Left renal cortex interstitium (tissue), 4 donors: Measurements from ENCODE around the gene DAAM2. TPM values are rescaled to one million over a fixed set of nuclear protein-coding genes. Genes with fewer than 3 reads are reported as not detected.

Source experiments
- DNase-seq, 4 donors: peaks; one replicate each; pipeline ENCODE4 v3.0.0-alpha.2; 2013; ENCODE audit warnings: low read depth in 4 of 4, low spot score in 2 of 4, missing footprints in 1 of 4
- polyA plus RNA-seq, 4 donors: library from polyadenylated mRNA; unstranded; fragments of 120-200 nt; gene quantifications; one replicate each; pipeline ENCODE4 v1.2.1, GENCODE V29; 2013; ENCODE audit not compliant: insufficient read length in 4 of 4

Gene DAAM2
- polyA plus RNA-seq = 10 to 100 TPM; 27.2 to 29.0 (median 28.2) TPM

DNA sequence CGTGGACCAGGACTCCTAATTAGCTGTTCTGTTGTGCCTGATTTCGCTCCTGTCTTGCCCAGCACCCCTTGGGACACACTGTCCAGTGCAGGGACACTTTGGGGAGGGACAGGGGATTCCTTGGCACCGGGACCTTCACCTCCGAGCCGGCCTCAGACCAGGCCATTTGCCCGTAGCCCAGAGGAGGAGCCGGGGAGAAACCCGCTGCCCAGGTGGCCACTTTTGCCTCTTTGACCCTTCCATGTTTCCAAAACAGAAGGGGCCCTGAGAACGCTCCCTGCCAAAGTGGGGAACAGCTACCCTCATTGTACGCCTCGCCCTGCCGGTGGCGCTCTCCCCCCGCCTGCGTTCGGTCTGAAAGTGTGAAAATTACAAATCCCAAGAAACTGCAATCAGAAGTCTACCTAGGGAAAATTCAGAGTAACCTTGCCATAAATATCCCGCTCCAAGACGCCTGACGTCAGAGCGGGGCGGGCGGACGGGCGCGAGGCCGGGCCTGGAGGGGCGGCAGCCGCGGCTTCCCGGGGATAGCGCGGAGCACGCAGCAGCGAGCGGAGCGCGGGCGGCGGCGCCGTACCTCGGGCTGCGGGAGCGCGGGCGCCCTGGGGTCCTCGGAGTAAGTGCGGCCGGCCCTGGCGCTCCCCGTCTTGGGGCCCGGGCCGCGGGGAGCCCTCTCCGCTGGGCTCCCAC is at the start of gene DAAM2:
Gene DAAM2 (plus strand): TSS at position 527 of the 690 bp plus-strand sequence. CDS start 63,927 bp downstream, outside the sequence.
- no peak for DNase-seq

DNA sequence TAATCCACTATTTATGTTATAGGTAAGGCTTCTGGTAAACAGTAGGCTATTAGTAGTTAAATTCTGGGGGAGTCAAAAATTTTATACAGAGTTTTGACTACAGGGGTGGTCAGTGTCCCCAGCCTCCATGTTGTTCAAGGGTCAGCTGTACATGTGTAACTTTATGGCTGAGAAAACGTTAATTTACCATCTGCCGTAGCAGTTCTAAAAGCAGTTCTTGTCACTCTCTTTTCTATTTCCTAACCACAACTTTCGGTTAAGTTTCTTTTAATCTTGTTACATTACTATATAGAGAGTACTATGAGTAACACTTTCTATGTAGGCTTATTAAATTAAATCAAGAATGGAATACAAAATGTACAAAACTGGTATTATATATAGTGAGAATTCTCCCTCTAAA is 45.4 kb upstream of the DAAM2 start:
- DNase-seq = no peak

DNA sequence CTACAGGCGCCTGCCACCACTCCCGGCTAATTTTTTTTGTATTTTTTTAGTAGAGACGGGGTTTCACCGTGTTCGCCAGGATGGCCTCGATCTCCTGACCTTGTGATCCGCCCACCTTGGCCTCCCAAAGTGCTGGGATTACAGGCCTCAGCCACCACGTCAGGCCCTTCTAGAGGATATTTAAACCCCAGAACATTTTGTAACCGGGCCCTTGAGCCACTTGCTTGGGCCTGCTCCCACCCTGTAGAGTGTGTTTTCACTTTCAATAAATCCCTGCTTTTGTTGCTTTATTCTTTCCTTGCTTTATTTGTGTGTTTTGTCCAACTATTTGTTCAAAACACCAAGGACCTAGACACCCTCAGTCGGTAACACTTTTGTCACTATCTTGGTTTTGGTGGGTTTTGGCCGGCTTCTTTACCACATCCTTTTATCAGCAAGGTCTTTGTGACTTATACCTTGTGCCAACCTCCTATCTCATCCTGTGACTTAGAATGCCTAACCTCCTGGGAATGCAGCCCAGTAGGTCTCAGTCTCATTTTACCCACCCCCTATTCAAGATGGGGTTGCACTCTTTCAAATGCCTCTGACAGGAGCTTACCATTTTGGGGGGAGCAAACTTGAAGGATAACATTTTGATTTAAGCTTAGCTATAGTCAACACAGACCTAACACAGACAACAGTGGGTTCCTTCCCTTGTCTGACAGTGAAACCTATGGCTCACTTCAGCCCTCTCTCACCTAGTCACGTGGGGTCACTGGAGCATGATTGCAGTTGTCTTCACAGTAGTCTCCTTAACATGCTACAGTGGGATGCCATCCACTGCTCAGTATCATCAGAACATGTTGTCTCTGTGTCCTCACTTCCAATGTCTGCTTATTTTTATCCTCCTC is 39.1 kb upstream of the DAAM2 start:
- DNase-seq = no peak

DNA sequence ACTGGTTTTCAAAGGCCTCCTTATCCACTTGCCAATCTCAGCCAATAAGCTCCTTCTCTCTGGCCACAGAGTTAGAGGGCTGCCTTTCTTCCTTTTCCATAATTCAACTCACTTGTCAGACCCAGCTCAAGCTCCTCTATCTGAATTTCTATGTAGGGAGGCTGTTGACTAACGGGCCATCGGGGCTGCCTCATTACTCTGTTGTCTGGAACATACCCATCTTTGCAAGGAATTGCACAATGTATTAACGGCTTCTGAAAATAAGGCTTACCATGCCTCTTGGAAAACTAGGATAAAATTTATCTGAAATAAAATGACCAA is 38.5 kb upstream of the DAAM2 start:
- no peak for DNase-seq

DNA sequence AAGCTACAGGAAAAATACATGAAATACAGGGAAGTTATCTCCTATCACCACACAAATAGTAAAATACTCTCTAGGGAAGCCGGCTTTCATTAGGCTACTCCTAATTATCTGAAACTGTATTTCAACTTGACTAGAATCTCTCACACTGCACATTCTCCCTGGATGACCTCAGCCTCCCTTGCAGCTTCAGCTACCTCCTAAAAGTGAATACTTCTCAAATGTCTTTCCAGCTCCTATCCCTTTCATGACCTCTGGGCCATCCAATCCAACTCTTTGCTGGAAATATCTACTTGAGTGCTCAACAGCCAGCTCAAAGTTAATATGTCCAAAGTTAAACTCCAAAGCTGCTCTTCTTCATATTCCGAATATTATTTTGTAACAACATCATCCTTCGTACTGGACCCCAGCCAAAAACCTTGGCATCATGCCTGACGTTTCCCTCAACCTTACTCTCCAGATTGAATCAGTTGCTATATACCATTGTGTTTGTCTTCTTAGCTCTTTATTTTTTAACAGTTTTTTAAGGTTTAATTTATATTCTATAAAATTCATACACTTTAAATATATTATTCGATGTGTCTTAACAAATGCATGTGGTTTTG is 37.6 kb upstream of the DAAM2 start:
- no peak for DNase-seq

DNA sequence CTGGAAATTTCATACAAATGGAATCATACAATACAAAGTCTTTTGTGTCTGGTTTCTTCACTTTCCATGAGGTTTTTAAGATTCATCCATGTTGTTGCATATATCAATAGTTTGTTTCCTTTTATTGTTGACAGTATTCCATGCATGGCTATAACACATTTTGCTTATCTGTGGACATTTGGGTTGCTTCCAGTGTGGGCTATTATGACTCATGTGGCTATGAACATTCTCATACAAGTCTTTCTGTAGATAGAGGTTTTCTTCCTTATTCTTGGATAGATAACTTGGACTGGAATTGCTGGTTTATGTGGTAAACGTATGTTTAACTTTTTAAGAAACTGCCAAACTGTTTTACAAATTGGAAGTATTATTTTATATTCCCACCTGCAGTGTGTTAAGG is 36.9 kb upstream of the DAAM2 start:
- DNase-seq = no peak

DNA sequence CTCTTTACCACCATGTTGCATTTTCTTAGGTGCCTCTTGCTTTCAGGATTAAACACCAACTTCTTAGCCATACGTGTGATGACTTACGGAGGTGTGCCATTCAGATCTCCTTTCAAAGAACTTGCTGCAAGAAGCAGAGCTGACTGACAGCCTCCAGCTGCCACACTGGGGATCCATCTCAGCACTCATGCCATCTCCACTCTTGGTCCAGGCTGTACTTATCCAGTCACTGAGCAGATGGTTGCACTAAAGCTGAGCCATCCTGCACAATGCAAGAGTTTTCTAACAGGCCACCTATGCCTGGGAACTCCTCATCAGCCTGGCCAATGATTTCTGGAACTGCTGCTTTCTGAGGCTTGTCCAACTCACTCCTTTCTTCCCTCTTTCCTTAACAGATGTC is 35.6 kb upstream of the DAAM2 start:
- no peak for DNase-seq

DNA sequence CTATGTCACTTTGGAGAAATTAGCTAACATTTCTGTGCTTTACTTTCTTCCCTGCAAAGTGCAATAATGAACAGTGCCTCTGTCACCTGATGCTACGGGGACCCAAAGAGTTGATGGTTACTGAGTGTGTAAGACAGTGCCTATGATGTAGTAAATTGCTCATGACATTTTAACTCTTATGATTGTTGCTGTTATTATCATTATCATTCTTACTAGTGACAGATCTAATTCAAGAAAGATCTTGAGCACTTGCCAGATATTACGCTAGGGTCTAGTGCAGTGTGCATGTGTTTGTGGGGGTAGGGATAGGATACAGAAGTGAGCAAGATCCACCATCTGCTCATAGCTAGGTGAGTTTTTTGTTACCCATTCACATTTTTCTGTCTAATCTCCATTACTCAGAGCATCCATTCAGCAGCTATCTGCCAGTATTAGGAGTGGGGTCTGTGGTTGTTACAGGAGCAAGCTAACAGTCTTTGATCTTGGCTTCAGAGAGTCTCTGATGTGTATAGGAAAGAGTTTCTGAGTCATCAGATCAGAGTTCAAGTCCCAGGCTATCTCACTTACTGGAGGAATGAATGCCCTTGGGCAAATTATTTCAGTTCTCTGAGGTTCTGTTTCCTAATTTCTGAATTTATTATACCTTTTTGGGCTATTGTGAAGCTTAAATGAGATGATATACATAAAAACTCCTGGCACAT is 33.1 kb upstream of the DAAM2 start:
- no peak for DNase-seq

DNA sequence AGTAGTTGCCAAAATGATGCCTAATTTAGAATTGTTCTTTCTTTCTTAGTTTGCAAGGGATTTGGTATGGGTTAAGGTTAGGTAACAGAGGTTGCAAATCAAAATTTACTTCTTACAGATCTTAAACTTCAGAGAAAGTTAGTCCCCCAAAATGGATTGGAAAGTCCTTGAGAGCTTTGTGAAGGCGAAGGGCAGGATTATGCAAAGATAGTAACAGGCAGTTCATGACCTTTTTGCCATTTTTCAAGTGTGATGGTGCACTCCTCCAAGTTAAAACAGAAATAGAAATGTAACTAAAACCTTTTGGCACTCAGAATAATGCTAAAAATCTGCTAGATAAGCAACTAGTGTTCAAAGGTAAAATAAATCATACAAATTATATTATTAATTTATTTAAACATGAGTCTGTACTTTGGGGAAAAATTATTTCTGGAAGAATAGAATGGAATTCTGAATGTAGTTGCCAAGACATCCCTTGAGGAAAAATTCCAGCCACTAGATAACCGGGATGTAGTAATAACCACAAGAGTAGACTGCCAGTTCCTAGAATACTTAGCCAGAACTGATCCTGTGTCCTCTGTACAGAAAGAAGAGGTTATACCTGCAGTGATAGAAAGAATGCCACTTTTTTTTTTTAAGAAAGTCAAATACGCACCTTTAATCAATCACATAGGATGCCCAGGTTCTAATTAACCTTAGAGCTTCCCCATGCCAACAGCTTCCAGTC is 31.8 kb upstream of the DAAM2 start:
- DNase-seq = no peak

DNA sequence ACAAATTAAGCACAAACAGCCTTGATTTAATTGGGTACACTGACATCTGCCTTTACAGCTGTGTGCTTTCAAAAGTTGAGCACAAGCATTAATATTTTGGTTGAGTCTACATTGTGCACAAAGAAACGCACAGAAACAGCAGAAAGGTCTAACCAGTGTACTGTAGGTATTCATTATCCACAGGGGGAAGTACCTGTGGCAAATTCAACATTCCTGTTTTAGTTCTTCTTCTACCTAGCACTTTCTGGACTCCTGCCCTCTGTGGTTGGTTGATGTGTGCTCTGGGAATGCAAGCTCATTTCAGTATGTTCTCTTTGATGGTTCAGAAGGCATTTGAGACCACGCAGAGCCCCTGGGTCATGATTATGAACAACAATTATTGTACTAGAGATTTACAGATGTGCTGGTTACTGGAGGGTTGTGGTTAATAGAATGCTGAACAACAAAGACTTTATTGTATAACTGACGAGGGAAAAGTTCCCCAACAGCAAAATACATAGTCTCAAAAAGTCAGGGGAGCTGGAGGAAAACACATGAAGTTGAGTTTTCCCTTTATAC is 26.6 kb upstream of the DAAM2 start:
- peak in 1 of 4 donors; percentile 9 for DNase-seq

DNA sequence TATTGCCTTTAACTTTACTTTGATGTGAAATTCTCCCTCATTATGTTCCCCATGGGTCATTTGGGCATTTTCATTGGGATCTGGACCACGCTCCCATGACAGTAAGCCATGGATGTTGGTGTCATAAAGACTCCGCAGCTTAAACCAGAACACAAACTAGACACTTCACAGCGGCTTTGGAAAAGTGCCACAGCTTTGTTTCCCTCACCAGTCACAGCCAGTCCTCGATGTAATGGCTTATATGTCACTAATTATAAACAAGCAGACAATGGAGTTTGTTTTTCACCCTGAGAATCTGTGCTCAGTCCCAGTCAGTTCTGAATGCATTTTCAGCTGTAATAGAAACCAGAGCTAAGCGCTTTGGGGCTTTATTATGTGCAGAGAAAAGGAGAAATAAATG is 23.2 kb upstream of the DAAM2 start:
- no peak for DNase-seq

DNA sequence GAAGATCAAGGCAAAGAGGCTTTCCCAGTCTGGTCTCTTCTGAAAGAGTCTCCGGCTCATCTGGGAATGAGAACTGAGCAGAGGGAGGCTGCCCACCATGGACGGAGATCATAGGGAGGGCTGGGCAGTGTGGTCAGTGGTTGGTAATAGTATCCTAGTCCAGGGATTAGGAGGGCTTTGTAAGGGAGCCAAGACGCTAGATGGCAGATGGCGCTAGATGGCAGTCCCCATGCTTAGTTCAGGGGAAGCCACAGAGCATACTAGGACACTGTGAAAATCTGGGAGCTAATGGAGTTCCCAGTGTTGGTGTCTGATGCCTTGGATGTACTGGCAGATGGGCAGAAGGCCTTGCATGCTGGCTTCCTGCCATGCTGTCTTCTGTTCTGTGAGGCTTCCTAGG is 21.7 kb upstream of the DAAM2 start:
- no peak for DNase-seq

DNA sequence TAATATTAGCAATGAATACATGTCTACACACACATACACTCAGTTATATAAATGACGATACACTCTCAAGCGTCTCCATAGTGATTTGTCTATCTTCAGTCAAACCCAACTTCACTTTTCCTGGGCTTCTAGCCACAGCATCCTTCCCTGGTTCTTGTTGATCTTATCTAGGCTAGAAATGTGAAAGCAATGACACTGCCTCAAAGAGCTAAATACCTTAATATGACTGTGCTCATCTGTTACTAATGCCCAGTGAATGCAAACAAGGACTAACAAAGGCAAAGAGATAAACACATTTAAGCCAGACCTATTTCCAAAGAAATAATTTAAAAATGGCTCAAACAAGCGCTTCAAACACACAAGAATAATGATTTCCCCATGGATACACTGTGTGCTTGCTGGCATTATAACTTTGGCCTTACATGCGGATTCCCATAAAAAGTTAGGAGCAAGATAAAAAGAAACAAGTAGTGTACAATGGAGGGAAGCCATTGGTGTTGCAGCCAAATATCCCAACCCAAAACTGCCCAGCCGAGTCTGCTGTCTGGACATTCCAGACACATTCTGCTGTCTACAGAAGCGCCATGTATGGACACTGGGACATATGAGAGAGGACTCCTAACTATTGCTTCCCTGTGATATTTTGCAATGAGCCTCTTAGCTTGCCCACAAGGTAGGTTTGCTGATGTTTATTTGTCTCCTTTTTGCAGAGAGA is 19.5 kb upstream of the DAAM2 start:
- no peak for DNase-seq

DNA sequence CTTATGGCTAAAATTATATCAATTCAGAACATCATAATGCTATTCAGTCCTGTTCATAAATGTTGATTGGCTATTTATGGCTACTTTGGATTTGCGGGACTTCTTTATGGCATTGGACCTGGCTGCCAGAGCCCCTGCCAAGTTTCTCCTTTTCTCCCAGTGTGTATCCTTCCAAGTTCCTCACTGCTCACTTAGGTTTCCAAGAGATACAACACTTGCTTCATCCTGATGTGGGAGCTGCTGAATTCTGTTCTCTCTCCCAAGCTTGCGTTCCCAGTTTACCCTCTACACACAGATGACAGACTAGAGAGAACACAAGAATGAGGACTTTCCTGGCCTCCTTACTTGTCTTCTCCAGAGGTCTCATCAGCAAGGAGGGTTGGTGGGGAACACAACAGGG is 18.4 kb upstream of the DAAM2 start:
- DNase-seq = no peak

DNA sequence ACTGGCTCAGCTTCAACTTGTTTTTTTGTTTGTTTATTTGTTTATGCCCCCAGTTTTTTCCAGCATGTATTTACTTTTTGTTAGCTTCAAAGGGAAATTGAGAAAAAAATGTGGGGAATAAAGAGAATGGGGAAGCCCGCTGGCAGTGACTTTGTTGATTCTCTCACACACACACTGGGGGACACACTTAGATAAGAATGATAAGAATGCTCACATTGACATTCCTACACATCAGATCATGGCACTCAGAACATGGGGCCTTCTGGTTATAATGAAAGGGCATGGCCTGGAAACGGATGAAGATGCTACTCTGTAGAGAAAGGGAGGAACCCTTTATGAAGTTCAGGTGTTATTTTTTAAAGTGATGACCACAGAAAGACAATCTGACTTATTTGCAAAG is 15.6 kb upstream of the DAAM2 start:
- no peak for DNase-seq

DNA sequence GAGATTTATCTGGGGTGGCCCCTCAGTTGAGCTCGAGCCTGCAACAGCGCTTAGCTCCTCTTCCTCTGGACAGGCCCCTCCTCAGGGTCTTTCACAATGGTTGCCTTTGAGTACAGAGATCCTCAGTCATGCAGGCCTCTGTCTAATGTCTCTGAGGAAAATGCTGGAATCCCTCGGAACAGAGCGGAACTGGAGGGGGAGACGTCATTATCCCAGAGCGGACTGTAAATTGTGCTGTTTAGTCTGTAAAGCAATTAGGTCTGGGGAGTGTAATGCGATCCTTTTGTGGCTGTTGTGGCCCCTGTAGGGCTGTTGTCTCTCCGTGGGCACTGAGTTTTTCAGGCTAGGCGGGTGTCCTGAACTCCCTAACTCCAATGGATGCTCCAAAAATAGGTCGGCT is 15.0 kb upstream of the DAAM2 start:
- no peak for DNase-seq

DNA sequence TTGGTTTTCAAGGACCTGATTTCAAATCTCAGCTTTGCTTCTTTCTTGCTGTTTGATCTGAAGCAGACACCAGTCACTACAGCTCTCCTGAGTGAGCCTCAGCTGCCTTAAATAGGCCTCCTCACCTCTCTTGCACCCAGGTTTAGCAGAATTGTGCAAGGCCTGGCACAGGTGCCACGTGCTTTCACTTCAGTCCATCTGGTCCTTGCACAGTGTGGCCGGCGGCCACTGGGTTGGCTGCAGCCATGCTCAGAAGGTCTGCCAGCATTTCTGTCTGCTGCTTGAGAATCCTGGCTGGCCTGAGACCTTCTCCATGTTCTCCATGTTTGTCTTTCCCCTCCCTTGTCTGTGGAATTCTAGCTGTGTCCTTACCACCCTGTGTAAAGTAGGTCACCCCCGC is 14.5 kb upstream of the DAAM2 start:
- no peak for DNase-seq

DNA sequence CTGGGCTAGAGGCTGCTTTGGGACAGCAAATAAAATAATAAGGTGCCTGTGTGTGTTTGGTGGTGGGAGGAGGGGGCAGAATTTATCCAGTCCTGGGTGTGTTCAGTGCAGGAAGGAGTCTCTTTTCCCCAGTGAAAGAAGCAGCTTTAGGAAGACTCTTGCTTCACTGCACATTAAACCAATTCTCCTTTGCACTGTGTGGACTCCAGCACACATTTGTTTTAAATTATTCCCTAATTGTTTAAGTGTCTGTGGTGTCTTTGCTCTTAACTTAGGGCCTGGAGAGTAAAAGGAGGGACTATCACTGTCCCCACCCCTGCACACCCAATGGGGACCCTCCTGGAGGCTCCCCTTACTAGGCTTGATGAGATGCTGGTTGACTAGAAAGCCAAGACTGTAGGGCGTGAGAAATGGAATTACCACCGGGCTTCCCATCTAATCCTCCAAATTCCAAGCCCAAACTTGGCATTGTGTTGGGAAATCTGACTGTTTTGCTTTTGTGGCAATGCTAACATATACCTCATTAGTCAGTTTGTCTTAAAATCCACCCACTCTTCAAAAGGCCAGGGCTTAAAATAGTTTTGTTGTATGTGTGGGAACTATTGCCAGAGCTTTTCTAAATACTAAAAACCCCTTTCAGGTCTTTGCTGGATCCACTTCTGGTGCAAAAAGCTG is 13.5 kb upstream of the DAAM2 start:
- DNase-seq = no peak

DNA sequence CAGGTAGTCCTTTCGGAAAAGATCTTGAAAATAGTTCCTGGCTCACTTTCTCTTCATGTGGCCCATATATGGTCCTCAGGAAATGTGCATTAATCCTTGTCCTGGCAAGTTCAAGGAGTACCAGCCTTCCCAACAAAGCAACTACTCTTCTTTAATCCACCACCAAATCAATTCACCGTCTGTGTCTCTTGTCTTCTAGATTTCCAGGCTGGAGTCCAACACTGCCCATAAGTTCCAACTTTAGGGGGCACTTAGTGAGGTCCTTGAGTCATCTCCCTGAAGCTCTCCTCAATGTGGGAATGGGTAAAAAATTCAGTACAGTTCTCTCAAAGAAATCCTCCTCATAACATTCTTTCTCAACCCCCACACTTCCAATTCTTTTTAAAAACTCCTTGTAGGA is 6.9 kb upstream of the DAAM2 start:
- no peak for DNase-seq
